Head of caudate nucleus (tissue), 42 donors: ENCODE results near the gene TNRC18.

Experiments
- DNase-seq, 42 donors: peaks; one replicate each; pipeline versions ENCODE4 v3.0.0 to v3.0.0-alpha.2; 2020 to 2021; ENCODE audit warnings: mixed read lengths in 7 of 42
- intact Hi-C: fragments of 100-400 bp; cut with DNase I; formaldehyde crosslinking; loops from one replicate; pipeline ENCODE4 v1.15.0; 2022

Gene TNRC18

GRCh38 chr7:5419539-5420066 is 4.0 kb downstream of the TNRC18 start:
- intact Hi-C loops, result no loop called here
- DNase-seq, result peak in 35 of 42 donors; percentile 27 to 81 (median 62)

GRCh38 chr7:5418285-5418582 is 5.4 kb downstream of the TNRC18 start:
- no peak for DNase-seq
- intact Hi-C loops, result no loop called here

GRCh38 chr7:5417106-5418071 is 6.2 kb downstream of the TNRC18 start:
- peak in 1 of 42 donors; percentile 8 for DNase-seq
- intact Hi-C loops, result no loop called here

DNA sequence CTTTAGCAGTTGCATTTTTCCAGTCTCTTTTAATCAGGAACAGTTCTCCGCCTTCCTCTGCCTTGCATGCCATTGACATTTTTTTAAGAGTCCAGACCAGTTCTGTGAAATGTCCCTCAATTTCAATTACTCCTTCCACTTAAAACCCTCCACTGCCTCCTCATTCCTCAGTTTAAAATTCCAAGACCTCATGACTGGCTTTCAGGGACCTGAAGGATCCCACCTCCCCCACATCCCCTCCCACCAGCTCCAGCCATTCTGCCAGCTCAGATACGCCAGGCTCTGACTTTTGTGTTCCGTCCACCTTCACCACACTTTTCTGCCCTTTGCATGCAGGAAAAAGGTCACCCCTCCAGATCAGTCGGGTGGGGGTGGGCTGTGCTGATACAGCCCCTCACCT is 8.7 kb downstream of the TNRC18 start:
- intact Hi-C loops, result no loop called here
- no peak for DNase-seq

DNA sequence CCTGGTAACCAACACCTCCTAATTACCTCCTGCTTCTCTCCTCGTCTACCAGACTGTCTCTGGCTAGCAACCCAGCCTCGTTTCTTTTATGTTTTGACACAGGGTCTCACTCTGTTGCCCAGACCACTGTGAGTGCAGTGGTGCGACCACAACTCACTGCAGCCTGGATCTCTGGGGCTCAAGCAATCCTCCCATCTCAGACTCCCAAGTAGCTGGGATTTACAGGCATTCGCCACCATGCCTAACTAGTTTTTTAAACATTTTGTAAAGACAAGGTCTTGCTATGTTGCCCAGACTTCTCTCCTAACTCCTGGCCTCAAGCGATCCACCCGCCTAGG is 10.2 kb downstream of the TNRC18 start:
- intact Hi-C loops, result no loop called here
- DNase-seq, result no peak

- intact Hi-C loops, result no loop called here
- DNase-seq, result no peak
These were observed 14.9 kb downstream of the TNRC18 start for GRCh38 chr7:5408777-5409176.

DNA sequence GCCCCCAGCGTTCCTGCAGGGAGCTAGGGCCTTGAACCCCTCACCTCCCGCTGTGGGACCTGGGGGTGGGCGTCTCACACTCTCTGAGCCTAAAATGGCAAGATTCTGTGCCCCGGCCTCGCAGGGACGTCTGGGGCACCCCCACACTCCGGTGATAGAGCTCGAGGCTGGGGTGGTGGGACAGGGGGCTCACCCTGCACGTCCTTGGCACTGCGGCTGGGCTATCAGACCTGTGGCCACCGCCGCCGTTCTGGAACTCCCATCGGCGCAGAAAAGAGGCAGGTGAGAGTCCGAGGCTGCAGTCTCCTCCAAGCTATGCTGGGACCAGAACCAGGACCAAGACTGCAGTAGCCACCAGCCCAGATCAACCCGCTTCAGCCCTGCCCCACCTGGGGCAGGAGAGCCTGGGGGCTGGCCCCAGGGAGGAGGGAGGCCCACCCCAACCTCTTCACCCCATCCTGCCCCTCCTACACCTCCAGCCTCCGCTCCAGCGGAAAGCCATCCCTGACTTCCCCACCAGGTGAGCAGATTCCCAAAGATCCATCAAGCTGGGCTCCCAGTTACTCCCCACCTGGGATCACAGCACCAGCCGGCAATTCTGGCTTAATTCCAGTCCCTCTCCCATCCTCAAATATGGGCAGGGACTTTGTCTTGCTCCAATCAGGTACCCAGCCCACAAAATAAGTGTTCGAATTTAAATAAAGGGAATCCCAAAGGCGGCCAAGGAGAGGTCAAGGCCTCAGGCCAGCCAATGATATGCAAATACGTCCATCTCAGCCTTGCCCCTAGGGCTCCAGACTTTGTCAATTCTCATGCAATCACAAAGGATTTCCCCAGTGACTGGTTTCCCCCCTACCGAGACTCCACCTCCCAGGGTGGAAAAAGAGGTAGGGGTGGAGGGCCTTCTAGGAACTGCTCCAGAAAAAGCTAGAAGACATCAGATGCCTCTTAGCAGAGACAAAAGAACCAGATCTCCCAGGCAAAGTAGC is 16.4 kb downstream of the TNRC18 start:
- intact Hi-C loops, result no loop called here
- peak in 2 of 42 donors; percentile 8 to 10 for DNase-seq

DNA sequence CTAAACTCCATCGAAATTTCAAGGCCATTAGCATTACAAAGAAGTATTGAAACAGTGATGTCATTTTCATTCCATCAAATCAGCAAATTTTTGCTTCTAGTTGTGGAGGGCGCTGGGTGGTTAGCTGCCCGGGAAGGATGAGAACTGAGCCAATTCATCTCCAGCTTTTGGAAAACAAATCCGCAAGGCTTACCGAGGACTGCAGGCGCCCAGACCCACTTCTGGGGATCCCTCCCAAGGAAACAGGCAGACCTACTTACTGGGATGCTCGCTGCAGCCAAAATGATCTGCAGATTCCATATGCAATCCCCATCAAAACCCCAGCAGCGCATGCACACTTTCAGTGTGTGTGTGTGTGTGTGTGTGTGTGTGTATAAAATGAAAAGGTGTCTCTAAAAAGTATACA is 19.2 kb downstream of the TNRC18 start:
- no peak for DNase-seq

DNA sequence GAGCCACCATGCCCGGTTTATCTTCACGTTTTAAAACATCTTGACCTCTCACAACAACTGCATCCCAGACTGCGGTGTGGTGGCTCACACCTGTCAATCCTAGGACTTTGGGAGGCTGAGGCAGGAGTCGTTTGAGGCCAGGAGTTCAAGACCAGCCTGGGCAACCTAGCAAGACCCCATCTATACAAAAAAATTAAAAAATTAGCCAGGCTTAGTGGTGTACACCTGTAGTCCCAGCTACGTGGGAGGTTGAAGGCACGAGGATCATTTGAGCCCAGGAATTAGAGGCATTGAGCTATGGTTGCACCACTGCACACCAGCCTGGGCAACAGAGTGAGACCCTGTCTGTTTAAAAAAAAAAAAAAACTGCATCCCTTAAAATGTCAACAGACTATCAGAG is 20.2 kb downstream of the TNRC18 start:
- intact Hi-C loops, result no loop called here

More for the DNA sequence above, 19.2 kb downstream of the TNRC18 start:
- intact Hi-C loops, result no loop called here

GRCh38 chr7:5397736-5398135 is 25.9 kb downstream of the TNRC18 start:
- no peak for DNase-seq
- intact Hi-C loops, result no loop called here

More for the DNA sequence above, 20.2 kb downstream of the TNRC18 start:
- DNase-seq, result no peak

DNA sequence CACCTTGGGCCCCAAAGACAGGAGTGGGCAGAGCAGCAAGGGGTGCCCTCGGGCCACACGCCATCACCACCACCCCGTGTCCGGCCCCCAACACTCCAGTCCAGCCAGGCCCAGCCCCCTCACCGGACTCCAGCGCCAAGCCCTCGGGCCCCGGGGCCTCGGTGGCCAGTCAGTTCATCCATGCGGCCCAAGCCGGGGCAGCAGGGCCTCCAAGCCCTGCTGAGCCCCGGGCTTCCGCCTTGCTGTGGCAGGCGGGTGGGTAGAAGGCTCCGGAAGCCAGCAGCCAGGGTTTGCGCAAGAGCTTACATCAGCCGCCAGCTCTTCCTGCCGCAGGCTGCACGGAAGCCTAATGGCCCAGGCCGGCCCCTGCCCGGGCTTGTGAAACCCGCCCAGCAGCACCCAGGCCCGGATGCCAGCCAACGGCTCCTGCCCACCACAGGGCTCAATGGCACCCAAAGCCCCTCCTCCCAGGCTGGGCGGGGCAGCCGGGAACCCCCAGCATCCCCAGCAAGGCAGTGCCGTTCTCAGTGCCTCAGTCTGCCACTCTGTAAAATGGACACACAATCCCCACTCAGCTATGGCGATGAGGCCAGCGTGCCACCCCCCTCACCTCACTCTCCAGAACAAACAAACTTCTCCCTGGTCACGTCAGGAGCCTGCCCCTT is 26.5 kb downstream of the TNRC18 start:
- DNase-seq, result peak; percentile 20 to 82 (median 62)
- intact Hi-C loops, result no loop called here

DNA sequence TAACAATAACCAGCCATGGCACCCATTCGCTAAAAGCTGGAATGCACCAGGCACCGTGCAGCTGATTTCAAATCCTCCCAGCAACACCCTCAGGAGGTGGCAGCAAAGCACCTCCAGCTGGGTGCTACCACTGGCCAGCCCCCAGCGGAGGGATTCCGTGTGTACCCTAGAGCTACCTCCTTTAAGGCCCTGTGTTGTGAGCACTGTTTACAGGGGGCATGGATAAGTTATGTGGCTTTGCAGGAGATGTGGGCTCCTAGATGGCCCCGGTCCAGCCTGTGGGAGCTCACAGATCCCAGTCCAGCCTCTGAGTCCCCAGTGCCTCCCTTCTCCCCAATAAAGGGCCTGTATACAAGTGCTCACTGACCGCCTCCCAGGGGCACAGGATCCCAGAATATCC is 27.1 kb downstream of the TNRC18 start:
- intact Hi-C loops, result no loop called here
- peak in 22 of 42 donors; percentile 12 to 73 (median 42) for DNase-seq

GRCh38 chr7:5395246-5395645 is 28.4 kb downstream of the TNRC18 start:
- no peak for DNase-seq
- intact Hi-C loops, result no loop called here

DNA sequence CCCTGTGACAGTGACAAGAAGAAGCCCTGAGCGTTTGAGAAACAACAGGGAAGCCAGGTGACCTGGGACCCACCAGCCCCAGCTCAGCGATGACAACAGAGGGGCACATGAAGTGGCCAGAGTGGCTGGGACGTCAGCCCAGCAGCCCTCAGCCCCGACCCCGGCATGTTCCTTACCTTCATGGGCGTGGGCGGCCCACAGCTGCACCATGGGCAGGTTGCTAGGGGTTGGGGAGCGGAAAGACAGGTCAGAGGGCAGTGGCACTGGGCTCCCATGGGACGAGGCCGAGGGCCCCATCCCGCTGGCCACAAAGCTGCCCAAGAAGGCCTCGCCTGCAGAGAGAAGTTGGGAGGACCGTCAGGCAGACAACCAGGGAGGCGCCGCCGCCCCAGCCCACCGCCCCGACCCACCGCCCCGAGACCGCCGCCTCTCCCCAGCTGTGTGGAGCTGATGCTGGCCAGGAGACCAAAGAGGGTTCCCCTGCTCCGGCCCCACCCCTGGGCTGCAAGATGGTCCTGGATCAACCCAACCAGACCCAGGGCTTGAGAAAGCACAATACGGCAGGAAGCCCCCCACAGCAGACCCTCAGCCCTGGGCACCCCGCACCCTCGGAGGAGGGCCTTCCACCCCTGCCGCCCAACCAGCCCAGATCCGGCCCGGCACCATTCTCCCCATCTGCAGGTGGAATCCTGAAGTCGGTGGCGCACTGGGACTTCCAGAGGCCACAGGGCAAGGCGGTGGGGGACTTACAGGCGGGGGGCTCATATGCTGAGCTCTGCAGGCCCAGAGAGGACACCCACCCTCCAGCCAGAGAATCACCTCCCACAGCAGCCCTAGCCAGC is 29.1 kb downstream of the TNRC18 start:
- DNase-seq, result no peak
- intact Hi-C loops, result no loop called here

DNA sequence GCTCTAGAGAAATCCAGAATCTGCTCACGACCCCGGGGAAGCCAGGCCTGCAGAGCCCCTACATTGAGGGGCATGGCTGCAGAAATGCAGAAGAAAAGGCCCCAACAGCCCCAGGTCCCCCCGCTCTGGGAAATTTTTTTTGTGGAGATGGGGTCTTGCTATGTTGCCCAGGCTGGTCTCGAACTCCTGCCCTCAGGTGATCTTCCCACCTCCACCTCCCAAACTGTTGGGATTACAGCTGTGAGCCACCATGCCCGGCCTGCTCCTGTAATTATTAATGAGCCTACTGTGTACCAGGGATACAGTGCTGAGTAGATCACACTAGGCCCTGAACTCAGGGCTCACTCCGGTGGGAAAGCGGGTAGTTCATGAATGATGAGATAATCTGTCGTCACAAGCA is 29.9 kb downstream of the TNRC18 start:
- intact Hi-C loops, result no loop called here
- no peak for DNase-seq

DNA sequence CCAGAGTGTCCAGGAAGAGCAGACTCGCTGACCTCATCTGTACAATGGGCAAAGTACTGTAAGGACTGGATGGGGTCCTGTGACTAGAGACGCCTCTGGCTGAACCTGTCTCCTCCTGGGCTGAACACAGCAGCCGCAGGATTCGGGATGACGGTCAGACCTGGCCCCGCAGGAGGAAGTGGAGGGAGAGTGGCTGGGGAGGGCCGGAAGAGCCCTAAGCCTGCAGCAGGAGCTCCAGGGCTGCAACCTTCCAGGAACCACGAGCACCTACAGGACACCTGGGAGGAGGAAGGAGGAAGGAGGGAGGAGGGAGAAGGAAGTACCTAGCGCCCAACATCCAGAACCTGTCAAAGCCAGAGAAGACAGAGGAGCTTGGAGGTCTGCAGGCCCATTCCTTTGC is 30.3 kb downstream of the TNRC18 start:
- no peak for DNase-seq
- intact Hi-C loops, result no loop called here

- DNase-seq, result no peak
- intact Hi-C loops, result no loop called here
These were observed 32.7 kb downstream of the TNRC18 start for GRCh38 chr7:5390918-5391317.

DNA sequence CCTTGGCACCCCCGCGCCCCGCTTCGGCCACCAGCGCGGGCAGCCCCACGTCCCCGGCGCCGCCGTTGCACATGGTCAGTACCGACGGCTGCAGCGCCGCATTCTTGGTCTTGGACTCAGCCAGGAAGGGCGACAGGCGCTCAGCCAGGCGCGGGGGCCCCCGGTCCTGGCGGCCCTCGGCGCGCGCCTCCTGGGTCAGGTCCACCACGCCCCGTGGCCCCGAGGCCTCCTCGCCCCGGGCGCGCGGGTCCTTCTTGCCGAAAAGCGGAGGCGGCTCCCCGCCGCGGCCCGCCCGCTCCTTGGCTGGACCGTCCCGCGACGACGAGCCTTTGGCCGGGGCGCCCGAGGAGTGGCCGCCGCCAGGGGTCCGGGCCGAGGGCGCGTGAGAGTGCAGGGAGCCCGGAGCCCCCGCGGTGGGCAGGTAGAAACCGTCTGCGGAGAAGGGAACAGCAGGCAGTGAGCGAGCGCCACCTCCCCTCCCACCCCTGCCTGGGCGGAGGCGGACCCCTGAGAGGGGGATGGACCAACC is 34.7 kb downstream of the TNRC18 start:
- intact Hi-C loops, result no loop called here
- DNase-seq, result no peak
